Activated CD4-positive, alpha-beta T cell treated with anti-CD3 and anti-CD28 coated beads for 48 hours (primary cell): ENCODE measurements around the gene ARHGEF16.
A peak's percentile ranks its signal among the peaks of the same experiment; 100 is the strongest.

Source experiments
- DNase-seq: peaks from one replicate; pipeline ENCODE4 v3.0.0-alpha.2; 2020

ARHGEF16 gene

DNA sequence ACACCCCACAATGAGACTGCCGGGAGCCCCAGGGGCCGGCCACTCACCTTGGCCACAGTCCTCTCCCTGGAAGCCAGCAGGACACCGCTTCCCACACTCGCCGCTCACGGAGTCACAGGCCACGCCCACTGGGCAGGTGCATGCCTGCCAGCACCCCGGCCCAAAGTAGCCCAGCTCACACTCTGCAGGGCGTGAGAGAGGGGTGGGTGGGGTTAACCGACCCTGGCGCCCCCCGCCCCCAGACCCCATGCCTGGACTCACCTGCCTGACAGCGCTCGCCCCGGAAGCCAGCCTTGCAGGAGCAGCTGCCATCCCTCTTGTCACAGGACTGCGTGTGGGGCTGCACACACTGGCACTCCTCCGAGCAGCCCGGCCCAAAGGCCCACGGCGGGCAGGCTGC, 50.7 kb downstream of the ARHGEF16 start:
- DNase-seq, result no peak

GRCh38 chr1:3506041-3506440, 51.6 kb downstream of the ARHGEF16 start:
- no peak for DNase-seq

GRCh38 chr1:3506943-3507342, 52.5 kb downstream of the ARHGEF16 start:
- no peak for DNase-seq

- DNase-seq, result no peak
Measured at GRCh38 chr1:3507636-3508275, 53.3 kb downstream of the ARHGEF16 start.

GRCh38 chr1:3508757-3509415, 54.4 kb downstream of the ARHGEF16 start:
- DNase-seq, result no peak

DNA sequence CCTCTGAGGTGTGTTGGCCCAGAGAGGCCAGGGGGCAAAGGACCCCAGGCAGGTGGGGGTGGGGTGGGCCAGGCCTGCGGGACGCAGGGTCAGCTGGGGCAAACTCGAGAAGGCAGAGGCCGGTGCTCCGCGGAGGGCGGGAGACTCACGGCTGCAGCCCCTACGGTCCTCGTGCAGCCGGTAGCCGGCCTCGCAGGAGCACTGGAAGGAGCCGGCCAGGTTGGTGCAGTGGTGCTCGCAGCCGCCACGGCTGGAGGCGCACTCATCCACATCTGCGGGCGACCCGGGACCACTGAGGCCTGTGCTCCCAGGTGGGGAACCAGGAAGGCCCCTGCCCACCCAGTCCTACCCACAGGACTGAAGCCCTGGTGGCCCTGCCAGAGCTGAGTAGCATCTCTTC, 55.3 kb downstream of the ARHGEF16 start:
- no peak for DNase-seq

DNA sequence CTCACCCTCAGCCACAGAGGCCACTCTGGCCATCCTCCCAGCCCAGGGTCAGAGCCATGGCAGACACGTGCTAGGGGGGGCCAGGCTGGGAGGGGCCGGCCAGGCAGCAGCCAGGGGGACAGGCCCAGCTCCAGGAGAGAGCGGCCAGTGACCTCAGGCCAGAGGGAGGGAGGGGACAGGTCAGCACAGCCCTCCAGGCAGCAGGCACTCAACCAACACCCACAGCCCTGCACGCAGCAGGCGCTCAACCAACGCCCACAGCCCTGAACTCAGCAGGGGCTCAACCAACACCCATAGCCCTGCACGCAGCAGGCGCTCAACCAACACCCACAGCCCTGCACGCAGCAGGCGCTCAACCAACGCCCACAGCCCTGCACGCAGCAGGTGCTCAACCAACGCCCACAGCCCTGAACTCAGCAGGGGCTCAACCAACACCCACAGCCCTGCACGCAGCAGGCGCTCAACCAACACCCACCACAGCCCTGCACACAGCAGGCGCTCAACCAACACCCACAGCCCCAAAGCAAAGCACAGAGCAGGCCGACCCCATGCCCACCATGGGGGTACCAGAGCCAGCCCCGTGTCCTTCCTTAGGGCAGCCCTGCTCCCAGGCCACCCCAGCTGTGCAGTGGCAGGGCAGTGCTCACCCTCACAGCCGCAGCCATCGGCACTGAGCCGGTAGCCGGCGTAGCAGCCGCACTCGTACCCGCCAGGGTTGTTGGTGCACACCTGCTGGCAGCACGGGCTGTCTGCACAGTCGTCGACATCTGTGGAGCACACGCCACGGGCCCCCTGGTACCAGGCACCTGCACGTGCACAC, 55.9 kb downstream of the ARHGEF16 start:
- DNase-seq, result no peak

GRCh38 chr1:3510956-3511250, 56.4 kb downstream of the ARHGEF16 start:
- DNase-seq, result no peak

GRCh38 chr1:3511306-3511705, 56.8 kb downstream of the ARHGEF16 start:
- DNase-seq, result no peak

GRCh38 chr1:3511856-3512255, 57.4 kb downstream of the ARHGEF16 start:
- no peak for DNase-seq

GRCh38 chr1:3514404-3514803, 59.9 kb downstream of the ARHGEF16 start:
- no peak for DNase-seq

DNA sequence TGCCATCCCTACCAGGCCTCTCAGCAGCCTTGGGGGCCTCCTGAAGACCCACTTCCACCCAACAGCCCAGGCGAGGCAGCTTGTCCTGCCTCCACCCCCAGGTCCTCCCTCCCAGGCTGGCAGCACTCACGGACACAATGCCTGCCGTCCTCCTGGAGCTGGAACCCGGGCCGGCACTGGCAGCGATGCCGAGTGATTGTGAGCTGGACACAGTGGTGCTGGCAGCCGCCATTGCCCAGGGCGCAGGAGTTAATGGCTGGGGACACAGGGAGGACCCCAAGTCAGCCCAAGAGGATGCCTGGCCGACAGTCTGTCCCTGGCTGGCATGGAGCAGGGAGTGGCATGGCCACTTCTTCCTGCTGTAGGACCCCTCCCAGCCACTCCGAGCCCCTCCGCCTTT, 60.8 kb downstream of the ARHGEF16 start:
- no peak for DNase-seq

DNA sequence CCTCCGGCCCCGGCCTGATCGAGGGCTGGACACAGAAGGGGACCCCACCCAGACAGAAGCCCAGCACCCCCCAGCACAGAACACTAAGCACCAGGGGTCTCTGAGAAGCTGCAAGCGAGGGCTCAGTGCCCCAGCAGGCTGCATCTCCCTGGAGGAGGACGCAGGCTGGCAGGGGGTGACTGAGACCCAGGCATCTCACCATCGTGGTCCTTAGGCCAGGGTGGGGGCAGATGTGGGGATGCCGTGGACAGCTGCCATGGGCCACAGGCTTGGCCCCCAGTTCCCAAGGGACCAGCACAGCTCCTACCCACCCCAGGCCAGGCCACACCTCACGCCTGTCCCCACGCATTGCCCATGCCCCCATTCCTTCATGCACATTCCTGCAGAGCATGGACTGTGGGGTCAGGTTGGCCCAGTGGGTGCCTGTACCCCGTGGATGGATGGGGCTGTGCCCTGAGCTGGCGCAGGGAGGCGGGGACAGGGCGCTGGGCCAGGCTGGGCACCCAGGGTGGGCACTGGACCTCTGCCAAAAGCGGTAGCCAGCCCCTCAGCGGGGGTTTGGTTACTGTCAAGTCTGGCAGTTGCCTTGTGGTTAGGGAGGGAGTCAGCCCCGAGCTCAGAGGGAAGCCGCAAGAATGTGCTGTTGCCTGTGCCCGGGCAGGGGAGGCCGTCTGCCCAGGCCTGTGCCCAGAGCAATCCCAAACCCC, 61.5 kb downstream of the ARHGEF16 start:
- DNase-seq, result no peak

GRCh38 chr1:3516481-3516869, 62.0 kb downstream of the ARHGEF16 start:
- no peak for DNase-seq

- DNase-seq, result no peak
Measured at GRCh38 chr1:3516911-3517675, 62.6 kb downstream of the ARHGEF16 start.

DNA sequence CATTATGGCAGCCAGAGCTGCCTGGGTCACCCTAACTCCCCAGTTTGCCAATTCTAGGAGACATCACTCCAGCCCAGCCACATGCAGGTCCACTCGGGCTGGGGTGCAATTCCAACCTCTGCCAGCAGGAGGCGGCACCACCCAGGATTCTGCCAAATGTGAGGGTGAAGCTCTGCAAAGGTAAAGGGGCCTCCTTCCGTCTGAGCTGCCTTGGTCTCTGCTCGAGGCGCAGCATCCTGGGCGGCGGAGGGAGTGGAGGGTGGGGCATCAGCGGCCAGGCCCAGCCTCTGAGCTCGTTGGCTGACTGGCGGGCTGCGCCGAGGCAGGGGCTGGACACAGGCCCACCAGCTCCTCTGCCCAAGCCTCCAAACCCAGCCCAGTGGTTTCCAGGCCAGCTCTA, 63.8 kb downstream of the ARHGEF16 start:
- peak; percentile 59 for DNase-seq

GRCh38 chr1:3518756-3519155, 64.3 kb downstream of the ARHGEF16 start:
- no peak for DNase-seq

DNA sequence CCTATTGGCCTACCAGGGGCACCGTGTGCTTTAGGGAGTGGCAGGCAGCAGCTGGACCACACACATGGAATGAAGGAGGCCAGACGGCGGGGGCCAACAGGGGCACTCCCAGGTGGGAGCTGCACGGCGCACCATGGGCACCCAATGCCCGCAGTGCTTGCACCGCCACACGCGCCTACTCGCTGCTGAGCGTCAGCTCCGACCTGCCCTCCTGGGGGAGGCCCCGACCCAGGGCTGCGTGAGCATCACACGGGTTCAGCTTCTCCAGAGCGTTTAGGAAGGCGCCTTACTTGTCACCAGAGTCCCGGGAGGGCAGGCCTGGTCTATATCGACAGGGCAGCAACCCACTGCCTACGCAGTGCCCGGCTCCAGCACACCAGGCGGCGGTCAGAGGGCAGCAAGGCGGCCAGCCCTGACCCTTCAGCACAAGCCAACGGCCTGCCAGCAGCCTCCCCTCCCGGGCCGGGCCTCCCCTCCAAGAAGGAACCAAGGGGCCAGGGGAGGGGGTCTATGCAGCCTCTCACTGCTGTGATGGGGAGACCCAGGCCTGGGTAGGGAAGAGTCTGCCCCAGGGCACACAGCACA, 64.9 kb downstream of the ARHGEF16 start:
- no peak for DNase-seq

GRCh38 chr1:3520419-3521378, 66.2 kb downstream of the ARHGEF16 start:
- no peak for DNase-seq

DNA sequence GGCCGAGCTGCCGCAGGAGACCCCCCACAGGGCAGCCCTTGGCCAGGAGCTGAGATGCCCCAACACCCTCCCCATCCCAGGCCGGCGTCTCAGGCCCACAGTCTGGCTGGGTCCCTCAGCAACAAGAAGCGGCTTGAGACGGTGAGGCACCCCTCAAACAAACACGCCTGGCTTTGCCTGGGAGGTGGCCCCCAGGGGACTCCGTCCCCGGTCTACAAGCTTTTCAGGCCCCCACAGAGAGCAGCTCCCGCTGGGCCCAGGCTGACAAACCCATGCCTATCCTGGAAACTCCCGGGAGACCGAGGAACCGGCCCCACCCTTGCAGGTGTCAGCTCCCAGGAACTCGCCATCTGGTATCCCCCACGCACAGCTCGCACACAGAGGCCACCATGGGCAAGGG, 67.0 kb downstream of the ARHGEF16 start:
- DNase-seq, result no peak

DNA sequence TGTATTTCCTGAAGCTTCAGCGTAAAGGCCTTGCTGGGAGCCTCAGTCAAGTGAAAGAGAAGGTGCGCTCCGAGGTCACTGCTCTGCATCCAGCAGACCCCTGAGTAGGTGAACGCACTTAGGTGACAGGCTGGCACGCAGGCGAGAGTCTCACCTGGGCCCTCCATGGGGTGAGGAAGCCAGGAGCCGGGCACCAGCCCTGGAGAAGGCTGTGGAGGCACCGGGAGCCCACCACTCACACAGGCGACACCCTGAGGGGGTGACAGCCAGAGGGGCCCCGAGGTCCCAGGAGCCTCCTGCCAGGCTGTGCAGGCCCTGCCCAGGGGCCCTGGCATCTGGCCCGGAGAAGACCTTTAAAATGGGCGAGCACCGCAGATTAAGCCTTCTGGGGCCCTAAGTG, 67.6 kb downstream of the ARHGEF16 start:
- DNase-seq, result no peak
